Stimulated activated CD4-positive, alpha-beta T cell treated with anti-CD3 and anti-CD28 coated beads, Interleukin-2, amount 100 ng/mL, for 48 hours (primary cell): Measurements from ENCODE around the gene TNNC1.
A peak's percentile ranks its signal among the peaks of the same experiment; 100 is the strongest.

ENCODE experiments used
- DNase-seq, 2 donors: peaks; one replicate each; pipeline ENCODE4 v3.0.0-alpha.2; 2020

Gene TNNC1

DNA sequence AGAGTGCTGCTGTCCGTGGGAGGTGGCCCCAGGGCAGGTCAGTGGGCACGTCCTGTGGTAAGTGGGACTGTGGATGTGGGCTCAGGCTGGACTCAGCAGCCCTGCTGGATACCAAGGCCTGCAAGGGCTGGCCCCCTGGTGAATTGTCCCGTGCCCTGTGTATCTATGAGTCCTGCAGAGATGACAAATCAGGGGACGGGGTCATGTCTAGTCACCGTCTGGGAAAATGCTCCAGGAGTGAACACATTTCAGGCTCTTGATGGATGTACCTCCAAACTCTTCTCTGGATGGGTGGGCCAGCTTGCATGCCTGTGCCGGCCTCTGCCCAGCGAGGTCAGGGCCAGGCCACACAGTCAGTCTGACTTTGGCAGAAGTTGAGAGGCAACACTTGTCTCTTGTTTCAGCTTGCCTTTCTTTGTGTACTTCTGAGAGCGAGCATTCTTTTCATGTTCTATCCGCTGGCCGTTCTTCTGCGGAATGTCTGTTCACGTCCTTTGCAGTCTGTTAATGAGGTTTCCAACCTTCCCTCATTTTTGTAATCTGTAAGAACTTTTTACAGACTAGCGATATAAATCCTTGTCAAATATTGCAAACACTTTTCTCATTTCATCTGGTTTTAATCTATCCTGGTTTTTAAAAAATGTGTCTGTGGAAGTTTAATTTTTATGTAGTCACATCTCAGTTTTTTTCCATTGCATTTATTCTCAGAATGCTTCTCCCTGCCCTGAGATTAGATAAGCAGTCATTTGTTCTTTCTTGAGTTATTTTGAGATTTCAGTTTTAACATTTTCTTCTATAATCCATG is 29.9 kb upstream of the TNNC1 start:
- no peak for DNase-seq

DNA sequence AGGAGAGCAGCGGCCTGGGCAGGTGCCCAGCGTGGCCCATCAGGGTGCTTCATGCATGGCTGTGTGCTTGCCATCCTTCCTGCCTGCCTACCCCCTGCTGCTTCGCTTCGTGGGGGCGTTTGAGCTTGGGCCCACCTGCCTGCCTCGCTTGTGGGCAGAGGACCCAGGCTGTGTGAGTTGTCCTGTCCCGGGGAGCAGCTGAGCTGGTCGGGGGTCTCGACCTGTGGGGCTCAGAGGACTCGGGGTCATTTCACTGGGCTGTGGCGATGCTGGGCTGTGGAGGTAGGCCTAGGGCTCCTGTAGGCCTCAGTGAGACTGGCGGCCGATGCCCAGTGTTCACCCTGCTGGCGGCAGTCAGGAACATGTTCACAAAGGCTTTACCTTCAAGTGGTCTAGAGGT is 29.2 kb upstream of the TNNC1 start:
- DNase-seq: no peak

DNA sequence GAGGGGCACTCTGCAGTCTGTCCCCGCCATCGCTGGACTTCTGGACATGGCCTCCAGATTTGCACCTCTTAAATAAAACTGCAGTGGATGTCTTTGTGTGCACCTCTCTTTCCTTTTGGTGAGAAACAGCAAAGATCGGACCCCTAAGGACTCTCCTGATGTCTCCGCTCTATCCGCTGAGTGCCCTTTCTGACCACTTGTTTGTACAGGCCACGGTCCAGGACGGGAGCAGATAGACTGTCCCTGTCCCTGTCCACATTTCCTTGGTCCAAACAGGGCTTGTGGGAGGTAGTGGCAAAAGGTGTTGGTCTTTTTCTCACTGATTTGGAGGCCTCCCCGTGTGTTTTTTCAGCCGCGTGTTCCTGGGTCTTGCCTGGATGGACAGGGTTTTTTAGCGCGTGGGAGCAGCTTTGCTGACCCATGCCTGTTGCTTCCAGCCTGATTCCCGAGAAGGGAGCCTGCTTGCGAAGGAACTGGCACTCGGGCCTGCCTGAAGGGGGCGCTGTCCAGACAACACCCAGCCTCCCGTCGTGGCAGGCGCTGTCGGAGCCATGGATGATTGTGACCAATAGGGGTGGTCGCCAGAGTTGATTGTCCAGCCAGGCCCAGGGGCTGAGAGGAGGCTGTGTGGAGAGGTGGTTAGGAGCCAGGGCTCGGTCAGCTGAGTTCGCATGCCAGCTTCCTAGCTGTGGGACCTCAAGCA is 28.1 kb upstream of the TNNC1 start:
- DNase-seq: peak in 1 of 2 donors; percentile 11

DNA sequence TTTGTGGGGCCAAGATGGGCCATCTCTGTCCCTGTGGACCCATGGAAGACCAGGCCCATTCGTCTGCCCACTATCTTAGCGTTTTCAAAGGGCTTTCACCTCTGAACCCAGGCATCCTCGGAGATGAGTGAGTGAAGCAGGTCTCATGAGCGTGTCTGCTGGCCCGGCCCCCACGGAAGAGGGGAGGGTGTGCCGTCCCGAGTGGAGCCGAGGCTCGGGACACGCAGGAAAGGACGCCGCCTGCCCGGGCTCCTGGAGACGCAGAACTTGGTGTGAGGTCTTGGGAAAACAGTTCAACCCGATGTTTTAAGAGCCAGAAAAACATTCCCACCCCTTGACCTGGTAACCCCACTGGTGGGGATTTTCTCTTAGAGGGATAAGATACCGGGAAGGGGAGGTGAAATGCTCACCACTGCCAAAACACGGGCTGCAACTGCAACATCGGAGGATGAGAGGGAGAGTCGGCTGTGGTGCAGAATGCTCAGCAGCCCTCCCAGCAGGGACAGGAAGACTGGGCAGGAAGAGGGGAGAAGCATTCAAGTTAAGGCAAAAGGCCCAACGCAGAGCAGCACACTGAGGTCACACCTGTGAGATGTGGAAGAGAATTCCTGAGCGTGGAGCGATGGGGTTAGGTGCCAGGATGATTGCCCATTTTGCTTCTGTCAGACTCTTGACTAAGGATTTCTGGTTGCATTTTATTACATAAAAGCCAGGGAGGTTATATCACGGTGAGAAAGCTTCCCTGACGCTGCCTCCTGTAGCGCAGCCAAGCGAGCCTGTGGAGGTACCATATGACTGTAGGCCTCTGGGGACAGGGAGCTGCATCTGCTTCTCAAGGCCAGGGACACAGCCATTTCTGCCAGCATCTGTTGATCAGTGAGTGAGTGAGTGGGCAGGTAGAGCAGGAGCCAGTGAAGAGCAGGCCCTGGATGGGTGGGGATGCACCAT is 27.2 kb upstream of the TNNC1 start:
- no peak for DNase-seq

DNA sequence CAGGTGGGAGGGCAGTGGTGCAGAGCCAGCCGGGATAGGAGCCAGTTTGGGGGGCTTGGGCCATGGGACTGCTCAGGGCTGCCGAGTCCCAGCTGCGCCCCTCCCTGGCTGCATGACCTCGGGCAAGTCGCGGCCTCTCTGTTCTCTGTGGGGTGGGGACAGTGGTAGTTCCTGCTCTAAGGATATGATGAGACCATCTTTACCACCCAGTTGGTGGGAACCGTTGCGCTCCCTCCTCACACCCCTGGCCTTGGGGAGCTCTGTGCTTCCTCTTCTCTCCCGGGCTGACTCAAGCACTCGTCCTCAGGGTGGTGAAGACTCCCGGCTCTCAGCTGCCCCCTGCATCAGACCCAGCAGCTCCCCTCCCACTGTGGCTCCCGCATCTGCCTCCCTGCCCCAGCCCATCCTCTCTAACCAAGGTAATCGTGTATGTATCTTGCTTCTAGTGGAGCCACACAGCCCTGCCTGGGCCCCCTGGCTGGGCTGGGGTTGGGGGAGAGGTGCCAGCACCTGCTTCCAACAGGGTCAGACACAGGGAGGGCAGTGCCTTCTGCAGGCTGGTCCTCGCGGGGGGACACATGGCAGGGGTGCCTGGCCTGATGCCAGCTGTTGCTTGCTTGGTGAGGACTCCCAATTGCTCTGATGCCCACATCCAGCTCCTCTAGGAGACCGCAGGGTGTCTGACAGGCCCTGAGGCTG is 26.2 kb upstream of the TNNC1 start:
- DNase-seq: no peak

DNA sequence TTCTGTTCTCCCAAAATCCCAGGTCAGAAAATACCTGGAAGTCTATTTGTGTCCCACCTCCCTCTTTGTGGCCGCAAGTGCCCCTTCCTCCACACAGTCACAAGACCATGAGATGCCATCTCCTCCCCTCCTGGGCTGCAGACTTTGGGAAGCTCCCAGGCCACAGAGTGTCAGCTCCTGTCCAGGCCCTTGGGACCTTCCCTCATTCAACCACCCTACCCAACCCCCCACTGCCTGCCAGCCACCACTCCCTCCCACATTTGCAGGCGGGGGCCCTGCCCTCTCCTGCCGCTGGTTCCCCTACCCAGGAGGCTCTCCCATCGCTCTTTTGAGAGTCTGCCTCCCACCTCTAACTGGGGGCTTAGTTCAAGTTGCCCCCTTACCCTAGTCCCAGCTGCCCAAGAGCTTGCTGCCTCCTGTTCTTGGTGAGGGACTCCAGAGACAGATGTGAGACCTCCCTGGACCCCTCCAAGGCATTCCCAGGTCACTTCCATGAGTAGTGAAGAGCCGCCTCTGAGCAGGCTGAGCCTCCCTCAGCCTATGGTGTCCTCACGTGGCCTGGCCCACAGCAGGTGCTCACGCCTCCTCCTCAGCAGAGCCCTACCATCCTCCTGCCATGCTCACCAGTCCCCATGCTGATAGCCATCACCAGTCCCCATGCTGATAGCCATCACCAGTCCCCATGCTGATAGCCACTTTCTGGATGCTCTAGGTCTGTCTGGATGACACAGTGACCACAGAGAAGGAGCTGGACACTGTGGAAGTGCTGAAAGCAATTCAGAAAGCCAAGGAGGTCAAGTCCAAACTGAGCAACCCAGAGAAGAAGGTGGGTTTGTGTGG is 25.4 kb upstream of the TNNC1 start:
- DNase-seq: no peak

DNA sequence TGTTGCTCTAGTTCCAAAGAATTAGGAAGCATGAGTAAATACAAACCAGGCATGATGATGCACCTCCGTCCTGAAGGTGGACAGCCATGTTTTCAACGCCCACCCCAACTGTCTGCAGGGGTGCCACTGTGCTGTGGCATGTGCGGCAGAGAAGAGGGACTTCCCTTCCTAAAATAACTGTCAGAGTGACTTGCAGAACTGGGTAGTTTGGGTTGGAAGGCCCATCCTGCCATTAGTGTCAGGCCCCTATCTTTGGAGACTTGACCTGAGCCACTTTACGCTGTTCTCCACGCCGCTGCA is 23.9 kb upstream of the TNNC1 start:
- DNase-seq: no peak

DNA sequence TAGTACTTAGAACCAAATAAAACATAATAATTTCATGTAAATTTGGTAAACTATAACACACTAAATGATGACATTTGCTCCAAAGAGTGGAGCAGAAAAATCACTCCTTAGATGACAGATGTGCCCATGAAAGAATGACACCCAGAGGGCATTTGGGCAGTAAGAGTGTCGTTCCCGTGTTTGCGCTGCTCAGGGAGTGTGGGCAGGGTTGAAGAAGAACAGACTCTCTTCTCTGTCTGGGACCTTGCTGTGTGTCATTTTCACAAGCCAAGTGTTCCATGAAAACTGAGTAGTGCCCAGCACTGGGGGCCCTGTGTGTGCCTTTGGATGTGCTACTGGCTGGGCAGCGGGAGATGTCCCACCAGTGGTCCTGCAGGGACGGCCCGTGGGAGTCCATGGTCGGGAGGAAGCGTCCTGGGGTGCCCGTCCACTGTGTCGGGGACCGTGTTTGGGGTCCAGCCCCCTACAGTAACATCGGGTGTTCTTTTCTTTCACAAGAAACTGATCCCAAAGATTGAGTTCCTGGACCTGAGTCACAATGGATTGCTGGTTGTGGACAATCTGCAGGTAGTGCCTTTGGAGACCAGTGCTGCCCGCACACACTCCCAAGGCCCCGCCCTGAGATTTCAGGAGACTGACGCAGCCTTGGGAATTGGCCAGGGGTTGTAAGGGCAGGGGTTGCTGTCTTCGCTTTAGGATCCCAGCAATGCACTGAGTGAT is 23.4 kb upstream of the TNNC1 start:
- DNase-seq: no peak

DNA sequence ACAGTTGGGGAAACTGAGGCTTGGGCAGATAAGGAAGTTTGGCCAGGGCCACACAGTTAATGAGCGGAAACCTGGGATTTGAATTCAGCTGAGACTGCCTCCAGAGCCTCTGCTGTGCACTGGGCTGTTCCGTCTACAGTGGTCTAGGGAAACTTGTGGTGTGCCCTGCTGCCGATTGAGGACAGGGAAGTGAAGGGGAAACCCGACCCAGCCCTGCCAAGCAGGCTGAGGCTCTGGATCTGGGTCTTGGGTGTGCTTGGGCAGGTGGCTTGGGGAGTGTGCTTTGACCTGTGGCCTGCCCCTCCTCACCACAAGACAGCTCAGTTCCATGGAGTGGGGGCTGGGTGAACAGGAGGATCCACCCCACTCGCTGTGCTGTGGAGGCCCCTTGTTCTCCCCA is 19.2 kb upstream of the TNNC1 start:
- DNase-seq: no peak

DNA sequence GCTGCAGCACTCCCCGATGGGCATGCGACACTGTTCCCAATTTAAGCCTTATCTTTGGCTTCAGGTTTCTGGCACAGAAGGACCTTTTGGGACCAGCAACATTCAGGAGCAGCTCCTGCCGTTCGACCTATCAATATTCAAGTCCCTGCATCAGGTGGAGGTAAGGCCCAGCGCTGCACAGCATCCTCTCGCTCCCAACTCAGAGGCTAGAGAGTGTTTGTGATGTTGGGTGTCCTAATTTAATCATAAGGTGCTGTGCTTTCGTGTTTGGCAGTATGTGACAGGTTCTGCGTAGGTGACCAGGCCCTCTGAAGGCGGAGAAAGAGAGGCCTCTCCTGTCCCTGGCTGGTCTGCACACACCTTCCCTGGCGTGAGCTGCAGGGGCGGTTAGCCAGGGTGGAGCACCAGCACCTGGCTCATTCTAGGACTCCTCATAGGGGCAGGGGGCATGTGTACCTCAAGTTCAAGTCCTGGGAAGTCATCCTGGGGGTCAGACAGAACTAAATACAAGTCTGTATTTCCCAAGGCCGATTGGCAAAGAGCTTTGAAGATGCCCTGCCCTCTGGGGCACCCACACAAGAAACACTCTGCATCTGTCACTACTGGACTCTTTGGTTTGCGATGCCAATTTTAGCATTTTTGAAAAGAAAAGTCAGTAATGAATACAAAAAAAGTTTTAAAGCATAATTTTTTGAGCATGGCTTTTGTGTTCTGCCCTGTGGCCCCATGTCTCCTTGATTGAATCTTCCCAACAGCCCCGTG is 18.6 kb upstream of the TNNC1 start:
- DNase-seq: no peak

DNA sequence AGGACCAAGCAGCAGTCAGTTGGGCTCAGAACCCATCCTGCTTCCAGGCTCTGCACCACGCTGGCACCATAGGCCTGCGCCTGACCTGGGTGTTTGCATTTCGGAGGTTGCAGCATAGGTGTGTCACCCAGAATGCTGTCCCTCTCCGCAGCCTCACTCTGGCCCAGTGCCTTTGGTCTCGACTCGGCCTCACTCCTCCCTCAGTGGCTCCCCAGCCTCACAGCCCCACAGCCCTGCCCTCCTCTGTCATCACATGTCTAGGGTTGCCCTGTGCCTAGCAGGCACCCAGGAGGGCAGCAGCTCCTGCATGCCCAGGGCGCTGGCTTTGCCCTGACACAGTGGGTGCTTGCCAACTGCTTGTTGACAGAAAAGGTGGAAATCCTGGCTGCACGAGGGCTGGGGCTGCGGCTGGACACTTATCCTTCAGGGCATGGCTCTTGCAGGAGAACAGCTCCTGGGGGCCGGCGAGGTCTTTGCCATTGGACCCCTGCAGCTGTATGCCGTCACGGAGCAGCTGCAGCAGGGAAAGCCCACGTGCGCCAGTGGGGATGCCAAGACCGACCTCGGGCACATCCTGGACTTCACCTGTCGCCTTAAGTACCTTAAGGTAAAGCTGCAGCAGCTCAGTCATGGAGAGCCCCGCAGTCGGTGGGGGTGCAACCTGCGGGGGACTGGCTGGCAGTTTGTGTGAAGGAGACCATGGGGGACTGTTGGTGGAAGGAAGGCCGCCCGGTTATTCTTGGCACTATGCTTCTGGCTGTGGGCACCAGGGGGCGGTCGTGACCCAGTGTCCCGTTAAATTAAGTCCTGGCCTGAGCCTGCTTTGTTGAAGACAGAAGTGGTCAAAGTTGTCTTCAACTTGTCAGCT is 17.8 kb upstream of the TNNC1 start:
- peak; percentile 30 to 32 for DNase-seq

DNA sequence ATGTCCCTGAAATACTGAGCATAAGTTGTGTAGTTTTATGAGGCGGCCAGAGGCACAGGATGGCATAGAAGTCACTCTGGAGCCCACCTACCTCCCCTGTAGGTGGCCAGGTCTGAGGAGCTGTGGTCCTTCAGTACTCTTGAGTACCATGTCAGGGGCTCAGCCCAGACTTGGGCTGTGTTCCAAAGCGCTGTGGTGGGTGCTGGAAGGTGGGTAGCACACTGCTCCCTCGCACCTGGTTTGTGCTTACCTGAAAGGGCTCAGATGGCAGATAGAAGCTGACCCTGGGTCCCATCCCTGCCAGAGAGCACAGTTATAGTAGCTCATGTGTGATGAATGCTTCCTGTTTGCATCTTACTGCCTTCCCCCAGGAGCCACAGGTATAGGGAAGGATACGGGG is 17.1 kb upstream of the TNNC1 start:
- DNase-seq: no peak

DNA sequence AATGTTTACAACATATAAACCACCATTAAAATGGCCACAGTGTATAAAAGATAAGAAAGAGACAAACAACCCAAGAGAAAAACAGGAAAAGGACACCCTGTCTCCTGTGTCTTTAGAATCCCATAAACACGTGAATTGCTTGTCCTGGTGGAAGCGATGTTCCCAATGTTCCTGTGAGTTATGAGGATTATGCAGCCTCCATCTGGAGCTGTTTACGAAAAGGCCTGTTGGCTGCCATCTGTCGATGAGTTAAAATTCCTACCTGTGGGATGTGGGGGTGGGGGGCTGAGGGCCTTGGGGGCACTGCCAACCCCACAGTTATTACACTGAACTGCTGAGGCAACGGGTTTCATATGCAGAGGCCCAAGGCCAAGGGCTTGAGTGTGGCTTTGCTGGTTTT is 15.2 kb upstream of the TNNC1 start:
- no peak for DNase-seq

DNA sequence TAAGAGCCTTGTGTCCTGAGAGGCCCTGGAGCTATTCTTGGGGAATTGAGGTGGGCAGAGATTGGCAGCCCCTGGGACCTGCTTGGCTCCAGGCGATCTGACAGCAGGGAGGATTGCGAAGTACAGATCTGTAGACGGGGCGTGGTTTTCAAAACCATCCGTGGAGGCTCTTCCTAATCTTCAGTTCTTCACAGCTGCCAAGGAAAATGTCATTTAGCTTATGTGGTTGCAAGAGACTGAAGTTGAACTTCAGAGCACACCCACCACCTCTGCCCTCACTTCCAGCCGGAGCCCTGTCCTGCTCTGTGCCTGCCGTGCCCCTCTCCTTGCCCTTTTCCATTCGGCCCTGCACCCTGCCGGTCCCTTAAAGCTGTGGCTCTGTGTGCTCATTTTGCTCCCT is 14.5 kb upstream of the TNNC1 start:
- no peak for DNase-seq

DNA sequence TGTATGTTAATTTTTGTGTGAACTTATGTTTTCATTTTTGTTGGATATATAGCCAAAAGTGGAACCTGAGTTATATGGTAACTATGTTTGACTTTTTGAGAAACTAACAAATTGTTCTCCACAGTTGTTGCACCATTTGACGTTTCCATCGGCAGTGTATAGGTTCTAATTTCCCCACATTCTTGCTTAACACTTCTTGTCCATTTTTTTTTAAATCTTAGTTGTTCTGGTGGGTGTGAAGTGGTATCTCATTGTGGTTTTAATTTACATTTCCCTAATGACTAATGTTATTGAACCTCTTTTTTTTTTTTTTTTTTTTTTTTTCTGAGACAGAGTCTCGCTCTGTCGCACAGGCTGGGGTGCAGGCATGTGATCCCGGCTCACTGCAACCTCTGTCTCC is 9.6 kb upstream of the TNNC1 start:
- no peak for DNase-seq

DNA sequence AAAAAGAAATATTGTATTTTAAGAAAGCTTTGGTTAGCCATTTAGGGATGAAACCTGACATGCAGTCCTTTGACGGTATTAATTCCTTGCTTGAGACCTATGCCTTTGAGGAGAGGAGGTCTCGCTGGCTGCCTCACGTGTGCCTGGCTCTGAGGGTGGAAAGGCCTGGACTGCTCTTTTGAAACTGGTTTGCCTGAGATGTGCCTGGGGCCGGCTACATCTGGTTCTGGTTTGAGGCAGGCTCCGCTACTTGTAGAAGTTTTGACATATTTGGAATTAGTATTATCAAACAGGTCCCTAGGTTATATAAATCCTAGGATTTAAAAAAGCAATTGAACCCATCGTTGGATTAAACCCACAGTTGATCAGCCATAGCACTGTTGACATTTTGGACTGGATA is 8.0 kb upstream of the TNNC1 start:
- DNase-seq: no peak

DNA sequence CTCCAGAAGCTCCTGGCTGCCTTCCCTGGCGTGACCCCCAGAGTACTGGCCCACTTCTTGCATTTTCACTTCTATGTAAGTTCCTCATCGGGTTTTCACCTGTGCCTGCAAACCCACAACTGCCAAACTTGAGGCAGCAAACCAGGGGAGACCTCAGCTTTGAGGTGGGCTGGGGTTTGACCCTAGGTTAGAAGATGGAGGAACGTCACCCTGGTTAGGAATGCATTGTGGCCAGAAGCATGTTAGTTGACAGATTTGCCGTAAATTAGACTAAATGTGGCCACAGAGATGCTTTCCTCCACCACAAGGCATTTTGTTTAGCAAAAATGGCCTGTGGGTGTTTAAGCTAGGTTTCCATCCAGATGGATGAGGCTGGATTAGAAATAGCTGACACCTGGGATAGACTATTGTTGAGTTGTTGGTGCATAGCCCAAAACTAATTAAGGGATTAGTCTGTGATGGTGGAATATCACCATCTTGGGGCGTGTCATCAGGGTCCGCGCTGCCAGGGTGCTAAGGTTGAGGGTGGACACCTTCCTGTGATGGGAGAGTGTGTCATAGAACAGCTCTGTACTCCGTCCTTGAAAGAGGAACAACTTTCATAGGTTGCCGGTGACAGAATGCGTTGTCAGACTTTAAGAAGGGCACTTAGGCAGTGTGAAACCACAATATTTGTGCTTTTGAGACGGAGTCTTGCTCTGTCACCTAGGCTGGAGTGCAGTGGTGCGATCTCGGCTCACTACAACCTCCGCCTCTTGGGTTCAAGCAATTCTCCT is 5.1 kb upstream of the TNNC1 start:
- no peak for DNase-seq

DNA sequence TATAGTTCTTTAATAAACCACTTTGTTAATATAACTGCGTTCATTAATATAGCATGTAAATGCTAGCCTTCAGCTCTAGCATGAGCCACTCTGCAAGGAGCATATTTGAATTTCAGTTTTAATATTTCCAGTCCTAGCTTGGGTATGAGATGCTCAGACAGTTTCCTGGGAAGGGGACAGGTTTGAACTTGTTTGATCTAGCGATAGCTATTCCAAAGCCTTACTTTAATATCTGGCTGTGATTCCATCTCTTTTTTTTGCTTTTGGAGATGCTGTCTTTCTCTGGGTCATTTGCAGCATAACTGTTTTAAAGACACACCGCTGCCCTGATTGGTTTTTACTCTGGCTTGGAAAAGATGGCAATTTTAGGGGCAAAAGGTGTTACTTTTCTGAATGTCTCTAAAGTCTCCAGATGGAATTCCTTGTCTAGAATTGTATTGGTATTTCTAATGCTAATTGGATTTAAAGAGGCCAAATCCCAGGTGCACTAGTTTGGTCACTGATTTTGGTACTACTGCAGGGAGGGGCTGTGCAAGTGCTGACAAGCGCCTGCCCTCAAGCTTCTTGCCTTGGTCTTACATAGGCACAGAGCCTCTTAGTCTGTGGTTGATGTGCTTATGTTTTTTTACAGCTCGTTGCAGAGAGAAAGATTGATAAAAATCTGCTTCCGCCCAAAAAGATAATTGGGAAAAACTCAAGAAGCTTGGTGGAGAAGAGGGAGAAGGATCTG is 4.4 kb upstream of the TNNC1 start:
- DNase-seq: no peak
